Measurements from ENCODE around the gene PI4KA. TPM values are rescaled to one million over a fixed set of nuclear protein-coding genes. Genes with fewer than 3 reads are reported as not detected.

PI4KA gene
- total and polyA plus RNA-seq, 2 donors from 2014 or later = 37.3 to 92.8 TPM

DNA sequence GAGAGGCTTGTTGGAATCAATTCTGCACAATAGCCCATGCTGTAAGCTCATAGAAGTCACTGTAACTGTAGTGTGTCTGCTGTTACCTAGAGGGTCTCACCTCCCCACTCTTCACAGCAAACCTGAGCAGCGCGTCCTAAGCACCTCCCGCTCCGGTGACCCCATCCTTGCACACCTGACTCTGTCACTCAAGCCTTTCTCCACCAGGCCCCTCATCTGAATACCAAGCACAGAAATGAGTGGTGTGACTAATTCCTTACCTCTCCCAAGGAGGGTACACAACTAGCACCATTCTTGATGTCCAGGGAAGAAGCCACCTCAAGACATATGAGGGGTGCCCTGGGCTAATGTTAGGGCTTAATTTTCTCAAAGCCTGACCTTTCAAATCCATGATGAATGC is 71.4 kb downstream of the PI4KA start:
- no peaks in the 10 kb centered on the region for H3K4me1 ChIP-seq (ENCODE audit: control insufficient read depth in 2 of 3, insufficient read depth in 2 of 3, low read depth in 1 of 3, low read length in 3 of 3)
- H3K36me3 ChIP-seq (ENCODE audit: control insufficient read depth in 2 of 3, insufficient read depth in 3 of 3, low read length in 3 of 3) = peaks cover 0 to 26% (median 14%) of the 10 kb centered on the region in 3 donors
- H3K4me3 ChIP-seq (ENCODE audit: low read length in 3 of 3) = no peak overlapping the region
- no peak for FAIRE-seq
- H3K27ac ChIP-seq (ENCODE audit: low read depth in 2 of 2, low read length in 2 of 2) = no peak overlapping the region
- H3K9me3 ChIP-seq (ENCODE audit: control insufficient read depth in 2 of 3, insufficient read depth in 1 of 3, low read length in 3 of 3) = no peaks in the 10 kb centered on the region
- intact Hi-C loops (cut with DNase I) = no loop called here
- H3K9ac ChIP-seq (ENCODE audit: low read length in 3 of 3) = no peak overlapping the region
- no peak for DNase-seq
- H3K27me3 ChIP-seq (ENCODE audit: control insufficient read depth, insufficient read depth, low read length) = no peaks in the 10 kb centered on the region
- TF ChIP-seq, protein P1, sequence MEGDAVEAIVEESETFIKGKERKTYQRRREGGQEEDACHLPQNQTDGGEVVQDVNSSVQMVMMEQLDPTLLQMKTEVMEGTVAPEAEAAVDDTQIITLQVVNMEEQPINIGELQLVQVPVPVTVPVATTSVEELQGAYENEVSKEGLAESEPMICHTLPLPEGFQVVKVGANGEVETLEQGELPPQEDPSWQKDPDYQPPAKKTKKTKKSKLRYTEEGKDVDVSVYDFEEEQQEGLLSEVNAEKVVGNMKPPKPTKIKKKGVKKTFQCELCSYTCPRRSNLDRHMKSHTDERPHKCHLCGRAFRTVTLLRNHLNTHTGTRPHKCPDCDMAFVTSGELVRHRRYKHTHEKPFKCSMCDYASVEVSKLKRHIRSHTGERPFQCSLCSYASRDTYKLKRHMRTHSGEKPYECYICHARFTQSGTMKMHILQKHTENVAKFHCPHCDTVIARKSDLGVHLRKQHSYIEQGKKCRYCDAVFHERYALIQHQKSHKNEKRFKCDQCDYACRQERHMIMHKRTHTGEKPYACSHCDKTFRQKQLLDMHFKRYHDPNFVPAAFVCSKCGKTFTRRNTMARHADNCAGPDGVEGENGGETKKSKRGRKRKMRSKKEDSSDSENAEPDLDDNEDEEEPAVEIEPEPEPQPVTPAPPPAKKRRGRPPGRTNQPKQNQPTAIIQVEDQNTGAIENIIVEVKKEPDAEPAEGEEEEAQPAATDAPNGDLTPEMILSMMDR (IDR thresholded peaks at IDR 0.05; ENCODE audit: borderline replicate concordance, extremely low read depth, insufficient read depth) = no peak

DNA sequence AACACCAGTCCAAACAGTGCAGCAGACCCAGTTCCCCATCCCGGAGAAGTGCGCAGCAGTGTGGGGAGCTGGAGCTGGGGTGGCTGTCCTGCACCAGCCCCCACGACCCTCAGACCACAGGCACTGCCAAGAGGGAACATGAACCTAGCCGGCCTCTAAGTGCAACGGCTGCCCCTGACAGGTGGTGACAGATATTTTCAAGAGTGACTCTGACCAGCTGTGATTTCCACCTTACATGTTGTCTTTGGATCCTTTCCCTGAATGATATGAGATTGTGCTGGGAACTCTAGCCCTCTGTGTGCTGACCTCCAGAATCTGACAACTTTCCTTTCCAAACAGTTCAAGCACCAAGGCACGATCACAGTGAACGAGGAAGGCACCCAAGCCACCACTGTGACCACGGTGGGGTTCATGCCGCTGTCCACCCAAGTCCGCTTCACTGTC is 72.1 kb downstream of the PI4KA start:
- Histone ChIP-seq H3K36me3 (ENCODE audit: control insufficient read depth in 2 of 3, insufficient read depth in 3 of 3, low read length in 3 of 3) (peaks cover 0 to 26% (median 16%) of the 10 kb centered on the region in 3 donors), H3K9ac (ENCODE audit: low read length in 3 of 3) (no peak overlapping the region)
- FAIRE-seq = no peak

DNA sequence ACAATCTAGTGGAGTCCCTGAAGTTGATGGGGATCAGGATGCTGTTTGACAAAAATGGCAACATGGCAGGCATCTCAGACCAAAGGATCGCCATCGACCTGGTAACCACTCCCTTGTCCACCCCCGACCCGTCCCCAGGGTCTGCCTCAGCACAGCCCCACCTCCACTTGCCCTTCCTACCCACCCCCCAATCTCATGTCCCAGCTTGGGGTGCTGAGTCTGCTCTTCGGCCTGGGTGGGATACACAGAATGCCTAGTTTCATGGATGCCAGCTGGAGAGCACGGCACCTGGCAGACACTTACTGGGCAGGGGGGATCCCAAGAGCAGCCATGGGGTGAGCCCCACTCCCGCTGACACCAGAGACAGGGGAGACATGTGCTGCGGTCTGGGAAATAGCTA is 72.6 kb downstream of the PI4KA start:
- Histone ChIP-seq H3K27me3 (ENCODE audit: control insufficient read depth, insufficient read depth, low read length) (no peaks in the 10 kb centered on the region), H3K4me1 (ENCODE audit: control insufficient read depth in 2 of 3, insufficient read depth in 2 of 3, low read depth in 1 of 3, low read length in 3 of 3) (no peaks in the 10 kb centered on the region), H3K27ac (ENCODE audit: low read depth in 2 of 2, low read length in 2 of 2) (no peak overlapping the region), H3K9ac (ENCODE audit: low read length in 3 of 3) (no peak overlapping the region), H3K9me3 (ENCODE audit: control insufficient read depth in 2 of 3, insufficient read depth in 1 of 3, low read length in 3 of 3) (no peaks in the 10 kb centered on the region), H3K4me3 (ENCODE audit: low read length in 3 of 3) (no peak overlapping the region), H3K36me3 (ENCODE audit: control insufficient read depth in 2 of 3, insufficient read depth in 3 of 3, low read length in 3 of 3) (peaks cover 0 to 22% (median 16%) of the 10 kb centered on the region in 3 donors)
- no peak for DNase-seq
- TF ChIP-seq, protein P1 (IDR thresholded peaks at IDR 0.05; ENCODE audit: borderline replicate concordance, extremely low read depth, insufficient read depth) = no peak
- intact Hi-C loops (cut with DNase I) = no loop called here
- FAIRE-seq = no peak

More for the DNA sequence above, 72.1 kb downstream of the PI4KA start:
- Histone ChIP-seq H3K4me3 (ENCODE audit: low read length in 3 of 3) (no peak overlapping the region), H3K27me3 (ENCODE audit: control insufficient read depth, insufficient read depth, low read length) (no peaks in the 10 kb centered on the region), H3K4me1 (ENCODE audit: control insufficient read depth in 2 of 3, insufficient read depth in 2 of 3, low read depth in 1 of 3, low read length in 3 of 3) (no peaks in the 10 kb centered on the region), H3K9me3 (ENCODE audit: control insufficient read depth in 2 of 3, insufficient read depth in 1 of 3, low read length in 3 of 3) (no peaks in the 10 kb centered on the region), H3K27ac (ENCODE audit: low read depth in 2 of 2, low read length in 2 of 2) (no peak overlapping the region)
- TF ChIP-seq, protein P1 (IDR thresholded peaks at IDR 0.05; ENCODE audit: borderline replicate concordance, extremely low read depth, insufficient read depth) = no peak
- peak in 2 of 5 donors; percentile 8 to 37 for DNase-seq
- intact Hi-C loops (cut with DNase I) = no loop called here

DNA sequence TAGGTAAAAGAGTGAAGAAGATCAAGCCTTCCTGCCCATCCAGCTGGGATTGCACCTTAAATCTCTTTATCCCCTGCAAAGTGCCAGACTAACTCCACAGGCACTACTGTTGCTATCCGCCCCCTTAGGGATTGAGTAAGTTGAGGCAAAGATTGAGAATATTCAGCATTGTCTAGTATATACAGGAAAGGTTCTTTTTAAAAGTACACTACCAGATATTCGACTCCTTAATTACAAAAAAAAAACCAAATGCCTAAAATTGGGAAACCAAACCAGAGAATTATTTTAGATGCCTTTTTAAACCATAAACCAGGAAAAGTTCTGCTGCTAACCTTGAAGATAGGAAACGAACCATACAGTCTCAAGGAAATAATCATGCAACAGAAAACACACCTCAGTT is 73.2 kb downstream of the PI4KA start:
- no peak for DNase-seq
- Histone ChIP-seq H3K4me3 (ENCODE audit: low read length in 3 of 3) (no peak overlapping the region), H3K9me3 (ENCODE audit: control insufficient read depth in 2 of 3, insufficient read depth in 1 of 3, low read length in 3 of 3) (no peaks in the 10 kb centered on the region), H3K4me1 (ENCODE audit: control insufficient read depth in 2 of 3, insufficient read depth in 2 of 3, low read depth in 1 of 3, low read length in 3 of 3) (no peaks in the 10 kb centered on the region), H3K9ac (ENCODE audit: low read length in 3 of 3) (no peak overlapping the region), H3K36me3 (ENCODE audit: control insufficient read depth in 2 of 3, insufficient read depth in 3 of 3, low read length in 3 of 3) (peaks cover 0 to 20% (median 16%) of the 10 kb centered on the region in 3 donors), H3K27me3 (ENCODE audit: control insufficient read depth, insufficient read depth, low read length) (no peaks in the 10 kb centered on the region), H3K27ac (ENCODE audit: low read depth in 2 of 2, low read length in 2 of 2) (no peak overlapping the region)
- TF ChIP-seq, protein P1 (IDR thresholded peaks at IDR 0.05; ENCODE audit: borderline replicate concordance, extremely low read depth, insufficient read depth) = no peak
- intact Hi-C loops (cut with DNase I) = no loop called here
- FAIRE-seq = no peak
